Measurements from ENCODE around the gene C3orf62. TPM values are rescaled to one million over a fixed set of nuclear protein-coding genes. Genes with fewer than 3 reads are reported as not detected.
"Not testable (repeated sequence)": the region's sequence is repeated elsewhere in the genome, so short reads cannot be mapped to it uniquely, and the experiment has no call there.

The C3orf62 gene
- total RNA-seq, 1 donor, result 1.3 TPM

DNA sequence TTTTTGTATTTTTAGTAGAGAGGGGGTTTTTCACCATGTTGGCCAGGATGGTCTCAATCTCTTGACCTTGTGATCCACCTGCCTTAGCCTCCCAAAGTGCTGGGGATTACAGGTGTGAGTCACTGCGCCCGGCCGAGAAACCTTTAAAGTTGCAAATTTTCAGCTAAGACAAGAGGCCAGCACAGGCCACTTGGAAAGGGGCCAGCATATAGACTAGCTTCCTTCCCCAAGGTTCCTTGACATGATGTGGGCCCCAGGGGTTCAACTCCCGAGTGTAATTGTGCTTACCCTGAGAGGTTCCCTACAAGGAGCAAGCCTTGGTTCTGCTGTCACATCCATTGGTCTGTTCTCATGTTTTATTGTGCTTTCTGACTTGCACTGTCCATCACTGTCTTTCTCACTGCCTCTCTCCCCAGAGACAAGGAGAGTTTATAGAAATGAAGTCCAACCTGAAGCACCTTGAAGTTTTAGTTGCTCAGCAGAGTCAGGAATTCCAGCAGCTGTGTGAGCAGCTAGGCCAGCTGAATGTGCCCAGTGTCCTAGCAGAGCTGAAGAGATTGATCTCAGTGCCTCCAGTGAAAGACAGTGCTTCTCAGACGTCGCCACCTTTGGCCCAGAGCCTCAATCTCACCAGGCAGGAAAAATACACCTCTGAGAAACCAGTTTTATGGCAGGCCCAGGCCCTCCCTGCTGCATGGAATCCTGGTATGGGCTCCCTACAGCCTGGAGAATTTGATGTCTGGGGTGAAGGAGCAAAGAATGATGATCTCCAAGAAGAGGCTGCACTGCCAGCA is 21.1 kb downstream of the C3orf62 start:
- TF ChIP-seq, protein P1, sequence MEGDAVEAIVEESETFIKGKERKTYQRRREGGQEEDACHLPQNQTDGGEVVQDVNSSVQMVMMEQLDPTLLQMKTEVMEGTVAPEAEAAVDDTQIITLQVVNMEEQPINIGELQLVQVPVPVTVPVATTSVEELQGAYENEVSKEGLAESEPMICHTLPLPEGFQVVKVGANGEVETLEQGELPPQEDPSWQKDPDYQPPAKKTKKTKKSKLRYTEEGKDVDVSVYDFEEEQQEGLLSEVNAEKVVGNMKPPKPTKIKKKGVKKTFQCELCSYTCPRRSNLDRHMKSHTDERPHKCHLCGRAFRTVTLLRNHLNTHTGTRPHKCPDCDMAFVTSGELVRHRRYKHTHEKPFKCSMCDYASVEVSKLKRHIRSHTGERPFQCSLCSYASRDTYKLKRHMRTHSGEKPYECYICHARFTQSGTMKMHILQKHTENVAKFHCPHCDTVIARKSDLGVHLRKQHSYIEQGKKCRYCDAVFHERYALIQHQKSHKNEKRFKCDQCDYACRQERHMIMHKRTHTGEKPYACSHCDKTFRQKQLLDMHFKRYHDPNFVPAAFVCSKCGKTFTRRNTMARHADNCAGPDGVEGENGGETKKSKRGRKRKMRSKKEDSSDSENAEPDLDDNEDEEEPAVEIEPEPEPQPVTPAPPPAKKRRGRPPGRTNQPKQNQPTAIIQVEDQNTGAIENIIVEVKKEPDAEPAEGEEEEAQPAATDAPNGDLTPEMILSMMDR (IDR thresholded peaks at IDR 0.05; ENCODE audit: insufficient read depth, low read length), result no peak
- H3K4me3 ChIP-seq (ENCODE audit: low read depth, low read length), result no peak overlapping the region
- DNase-seq (ENCODE audit: low read depth), result no peak

DNA sequence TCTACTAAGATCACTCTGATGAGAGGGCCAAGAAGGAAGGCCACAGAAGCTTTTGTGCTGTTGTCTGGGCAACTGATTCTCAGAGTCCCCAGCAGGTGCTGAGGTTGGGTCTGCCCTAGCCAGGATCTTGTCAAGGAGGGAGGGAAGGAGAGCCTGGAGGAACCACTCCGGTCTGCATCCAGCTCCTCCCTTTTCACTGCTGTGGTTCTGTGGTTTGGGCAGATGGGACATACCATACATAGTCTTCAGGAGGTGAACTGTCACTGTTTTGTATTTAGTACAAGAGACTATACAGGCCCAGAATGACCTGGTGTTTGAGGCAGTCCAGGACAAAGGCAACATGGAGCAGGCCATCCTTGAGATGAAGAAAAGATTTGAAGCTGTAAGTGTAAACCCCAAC is 21.9 kb downstream of the C3orf62 start:
- TF ChIP-seq, protein P1 (IDR thresholded peaks at IDR 0.05; ENCODE audit: insufficient read depth, low read length), result no peak
- no peak overlapping the region for H3K4me3 ChIP-seq (ENCODE audit: low read depth, low read length)
- DNase-seq (ENCODE audit: low read depth), result no peak

DNA sequence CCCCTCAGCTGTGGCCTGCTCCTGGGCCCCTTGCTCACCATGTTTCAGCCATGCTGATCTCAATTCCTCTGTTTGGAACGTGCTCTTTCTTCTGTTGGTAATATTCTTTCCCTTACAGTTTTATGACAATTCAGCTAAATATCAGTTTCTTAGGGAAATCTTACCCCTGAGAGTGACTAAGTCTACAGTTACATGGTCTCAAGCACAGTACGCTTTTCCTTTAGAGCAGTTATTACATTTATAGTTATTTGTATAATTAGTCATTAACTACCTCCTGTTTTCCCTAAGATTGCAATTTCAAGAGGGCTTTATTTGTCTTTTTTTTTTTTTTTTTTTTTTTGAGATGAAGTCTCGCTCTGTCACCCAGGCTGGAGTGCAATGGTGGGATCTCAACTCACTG is 23.5 kb downstream of the C3orf62 start:
- TF ChIP-seq, protein P1 (IDR thresholded peaks at IDR 0.05; ENCODE audit: insufficient read depth, low read length), result no peak
- DNase-seq (ENCODE audit: low read depth), result no peak
- no peak overlapping the region for H3K4me3 ChIP-seq (ENCODE audit: low read depth, low read length)

DNA sequence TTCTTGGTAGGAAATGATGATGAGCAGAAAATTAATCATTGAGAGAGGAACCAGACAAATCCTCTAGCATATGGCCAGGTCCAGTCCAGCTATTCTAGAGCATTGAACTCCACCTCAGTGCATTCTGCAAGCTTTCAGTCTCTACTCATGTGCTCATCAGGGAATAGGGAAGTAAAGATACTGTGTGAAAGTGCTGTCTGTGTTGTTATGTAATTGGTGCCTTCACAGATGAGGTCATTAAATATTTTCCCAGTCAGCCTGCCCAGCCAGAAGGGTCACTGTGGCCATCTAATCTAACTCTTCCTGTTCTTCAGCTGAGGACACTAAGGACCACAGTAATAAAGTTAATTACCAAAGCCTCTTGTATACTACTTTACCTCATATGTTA is 28.2 kb downstream of the C3orf62 start:
- no peak overlapping the region for H3K4me3 ChIP-seq (ENCODE audit: low read depth, low read length)
- peak; percentile 33 for DNase-seq (ENCODE audit: low read depth)
- TF ChIP-seq, protein P1 (IDR thresholded peaks at IDR 0.05; ENCODE audit: insufficient read depth, low read length), result no peak

DNA sequence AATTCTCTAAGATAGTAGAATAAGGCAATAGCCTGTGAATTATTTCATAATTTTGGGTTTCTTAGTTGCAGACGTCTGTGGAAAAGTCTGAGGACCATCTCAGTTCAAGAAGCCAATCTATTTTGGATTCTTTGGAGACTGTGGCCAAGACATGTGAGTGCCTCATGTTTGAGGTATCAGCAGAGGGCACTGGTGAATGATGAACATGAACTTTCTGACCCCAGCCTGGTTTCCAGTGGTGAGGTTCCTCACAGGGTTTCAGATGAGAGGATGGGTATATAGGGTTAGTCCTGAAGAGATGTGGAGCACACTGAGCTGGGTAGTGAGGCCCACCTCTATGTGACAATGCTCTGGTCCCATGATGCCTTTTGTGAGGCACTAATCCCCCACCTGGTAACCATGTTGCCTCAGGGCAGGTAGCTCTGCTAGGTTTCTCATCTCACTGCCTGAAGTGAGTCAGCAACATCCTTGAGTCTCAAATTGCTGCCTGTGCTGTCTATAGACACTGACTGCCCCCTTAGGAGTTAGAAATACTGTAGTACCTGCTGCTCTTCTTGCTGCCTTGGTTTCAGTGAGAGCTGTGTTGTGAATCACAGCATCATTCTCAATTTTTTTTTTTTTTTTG is 32.3 kb downstream of the C3orf62 start:
- DNase-seq (ENCODE audit: low read depth), result no peak
- H3K4me3 ChIP-seq (ENCODE audit: low read depth, low read length), result no peak overlapping the region
- TF ChIP-seq, protein P1 (IDR thresholded peaks at IDR 0.05; ENCODE audit: insufficient read depth, low read length), result no peak

DNA sequence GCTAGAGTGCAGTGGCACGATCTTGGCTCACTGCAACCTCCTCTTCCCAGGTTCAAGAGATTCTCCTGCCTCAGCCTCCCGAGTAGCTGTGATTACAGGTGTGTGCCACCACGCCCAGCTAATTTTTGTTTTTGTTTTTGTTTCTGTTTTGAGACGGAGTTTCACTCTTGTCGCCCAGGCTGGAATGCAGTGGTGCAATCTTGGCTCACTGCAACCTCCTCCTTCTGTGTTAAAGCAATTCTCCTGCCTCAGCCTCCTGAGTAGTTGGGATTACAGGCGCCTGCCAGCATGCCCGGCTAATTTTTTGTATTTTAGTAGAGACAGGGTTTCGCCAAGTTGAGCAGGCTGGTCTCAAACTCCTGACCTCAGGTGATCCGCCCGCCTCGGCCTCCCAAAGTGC is 36.9 kb downstream of the C3orf62 start:
- not testable (repeated sequence) for H3K4me3 ChIP-seq (ENCODE audit: low read depth, low read length); DNase-seq (ENCODE audit: low read depth)

DNA sequence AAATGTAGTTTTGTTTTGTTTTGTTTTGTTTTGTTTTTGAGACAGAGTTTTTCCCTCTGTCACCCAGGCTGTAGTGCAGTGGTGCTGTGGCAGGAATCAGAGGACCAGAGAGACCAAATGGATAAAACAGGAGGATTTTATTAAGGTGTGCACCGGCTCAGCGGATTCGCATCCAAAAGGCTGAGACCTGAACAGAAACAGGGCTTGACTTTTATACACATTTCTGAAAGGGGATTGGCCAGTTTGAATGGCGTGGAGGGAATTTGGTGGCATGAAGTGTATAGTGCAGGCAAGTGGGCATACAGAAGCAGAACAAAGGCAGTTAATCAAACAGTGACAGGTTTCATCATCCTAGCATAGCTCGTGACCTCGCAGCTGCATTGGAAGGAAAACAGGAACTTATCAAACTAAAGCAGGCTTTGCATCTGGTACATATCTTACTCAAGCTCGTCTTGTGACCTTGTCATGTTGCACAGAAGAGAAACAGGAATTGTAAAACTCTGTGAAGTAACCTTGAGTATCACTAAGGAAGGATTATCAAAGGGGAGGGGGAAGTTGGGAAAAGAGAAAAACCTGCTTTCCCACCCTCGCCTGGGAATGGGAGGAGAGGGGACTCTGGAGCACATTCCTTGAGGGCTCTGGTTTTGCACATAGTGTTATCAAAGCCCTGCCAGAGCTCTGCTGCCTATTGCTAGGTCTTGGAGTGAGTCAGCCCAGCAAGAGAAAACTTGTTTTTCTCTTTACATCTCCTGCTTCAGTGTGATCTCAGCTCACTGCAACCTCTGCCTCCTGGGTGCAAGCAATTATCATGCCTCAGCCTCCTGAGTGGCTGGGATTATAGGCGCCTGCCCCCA is 38.5 kb downstream of the C3orf62 start:
- DNase-seq (ENCODE audit: low read depth), result peak; percentile 89
- no peak overlapping the region for H3K4me3 ChIP-seq (ENCODE audit: low read depth, low read length)
- TF ChIP-seq, protein P1 (IDR thresholded peaks at IDR 0.05; ENCODE audit: insufficient read depth, low read length), result no peak

Measured in fibroblast of the aortic adventitia (primary cell).